Osteocyte (in vitro differentiated cells): ENCODE measurements around the gene ANK2. TPM values are rescaled to one million over a fixed set of nuclear protein-coding genes. Genes with fewer than 3 reads are reported as not detected.

Experiments used
- DNase-seq: peaks from one replicate; pipeline ENCODE4 v3.0.0; 2021; ENCODE audit warnings: mixed read lengths; ENCODE audit not compliant: unreplicated experiment; ENCODE audit errors: extremely low spot score
- H3K27ac Mint-ChIP-seq: one replicate; pipeline ENCODE4 v1.8.0; 2021; ENCODE audit warnings: mild to moderate bottlenecking, mixed read lengths; ENCODE audit not compliant: unreplicated experiment
- H3K27me3 Mint-ChIP-seq: one replicate; pipeline ENCODE4 v1.8.0; 2021; ENCODE audit warnings: mixed read lengths; ENCODE audit not compliant: unreplicated experiment
- H3K36me3 Mint-ChIP-seq: one replicate; pipeline ENCODE4 v1.8.0; 2021; ENCODE audit warnings: mixed read lengths; ENCODE audit not compliant: unreplicated experiment
- H3K4me1 Mint-ChIP-seq: one replicate; pipeline ENCODE4 v1.8.0; 2021; ENCODE audit warnings: mixed read lengths; ENCODE audit not compliant: unreplicated experiment
- H3K4me3 Mint-ChIP-seq: one replicate; pipeline ENCODE4 v1.8.0; 2021; ENCODE audit warnings: mild to moderate bottlenecking, moderate library complexity, mixed read lengths; ENCODE audit not compliant: unreplicated experiment
- H3K9me3 Mint-ChIP-seq: one replicate; pipeline ENCODE4 v1.8.0; 2021; ENCODE audit warnings: mixed read lengths; ENCODE audit not compliant: unreplicated experiment
- total RNA-seq: library from RNA; stranded (reverse); gene quantifications from 2 replicates; pipeline ENCODE4 v1.2.1, GENCODE V29; 2021
- TF ChIP-seq, protein P1 (sequence below): fragments of 200-600 bp; sonication (generic); IDR thresholded peaks from 2 replicates; pipeline ENCODE4 v1.5.0; 2021; ENCODE audit warnings: antibody characterized with exemption, mild to moderate bottlenecking, moderate library complexity

The ANK2 gene
- total RNA-seq, 1 donor from 2014 or later = 17.2 TPM

DNA sequence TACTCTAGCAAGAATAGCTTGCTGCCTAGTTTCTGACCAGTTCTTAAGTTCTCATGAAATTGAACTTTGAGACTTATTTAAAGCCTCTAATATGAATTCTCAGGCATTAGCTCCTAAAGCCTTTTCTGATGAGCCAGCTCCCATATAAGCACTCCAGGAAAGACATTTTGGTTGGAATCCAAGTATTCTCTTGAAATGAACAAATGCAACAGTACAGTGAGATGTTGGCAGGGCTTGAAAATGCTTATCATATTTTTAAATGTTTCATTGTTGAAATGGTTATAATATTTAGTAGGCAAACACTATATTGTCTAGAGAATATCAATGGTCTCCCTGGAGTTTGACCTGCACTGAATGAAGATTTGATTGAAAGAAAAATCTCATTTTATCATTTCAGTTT is 240.3 kb downstream of the ANK2 start:
- no peak for DNase-seq
- Mint-ChIP-seq H3K27me3 (no peaks in the 10 kb centered on the region), H3K4me3 (no peak overlapping the region), H3K9me3 (no peaks in the 10 kb centered on the region), H3K36me3 (peaks cover 3% of the 10 kb centered on the region), H3K27ac (no peak overlapping the region), H3K4me1 (peaks cover 11% of the 10 kb centered on the region)
- TF ChIP-seq, protein P1, sequence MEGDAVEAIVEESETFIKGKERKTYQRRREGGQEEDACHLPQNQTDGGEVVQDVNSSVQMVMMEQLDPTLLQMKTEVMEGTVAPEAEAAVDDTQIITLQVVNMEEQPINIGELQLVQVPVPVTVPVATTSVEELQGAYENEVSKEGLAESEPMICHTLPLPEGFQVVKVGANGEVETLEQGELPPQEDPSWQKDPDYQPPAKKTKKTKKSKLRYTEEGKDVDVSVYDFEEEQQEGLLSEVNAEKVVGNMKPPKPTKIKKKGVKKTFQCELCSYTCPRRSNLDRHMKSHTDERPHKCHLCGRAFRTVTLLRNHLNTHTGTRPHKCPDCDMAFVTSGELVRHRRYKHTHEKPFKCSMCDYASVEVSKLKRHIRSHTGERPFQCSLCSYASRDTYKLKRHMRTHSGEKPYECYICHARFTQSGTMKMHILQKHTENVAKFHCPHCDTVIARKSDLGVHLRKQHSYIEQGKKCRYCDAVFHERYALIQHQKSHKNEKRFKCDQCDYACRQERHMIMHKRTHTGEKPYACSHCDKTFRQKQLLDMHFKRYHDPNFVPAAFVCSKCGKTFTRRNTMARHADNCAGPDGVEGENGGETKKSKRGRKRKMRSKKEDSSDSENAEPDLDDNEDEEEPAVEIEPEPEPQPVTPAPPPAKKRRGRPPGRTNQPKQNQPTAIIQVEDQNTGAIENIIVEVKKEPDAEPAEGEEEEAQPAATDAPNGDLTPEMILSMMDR = no peak

- no peak overlapping the region for H3K27ac Mint-ChIP-seq
- H3K4me1 Mint-ChIP-seq = peaks cover 11% of the 10 kb centered on the region
- no peaks in the 10 kb centered on the region for H3K9me3 Mint-ChIP-seq
- no peak overlapping the region for H3K4me3 Mint-ChIP-seq
- no peaks in the 10 kb centered on the region for H3K27me3 Mint-ChIP-seq
- DNase-seq = no peak
- H3K36me3 Mint-ChIP-seq = peaks cover 3% of the 10 kb centered on the region
- TF ChIP-seq, protein P1 = no peak
These were observed 241.2 kb downstream of the ANK2 start for GRCh38 chr4:113290666-113291065.

DNA sequence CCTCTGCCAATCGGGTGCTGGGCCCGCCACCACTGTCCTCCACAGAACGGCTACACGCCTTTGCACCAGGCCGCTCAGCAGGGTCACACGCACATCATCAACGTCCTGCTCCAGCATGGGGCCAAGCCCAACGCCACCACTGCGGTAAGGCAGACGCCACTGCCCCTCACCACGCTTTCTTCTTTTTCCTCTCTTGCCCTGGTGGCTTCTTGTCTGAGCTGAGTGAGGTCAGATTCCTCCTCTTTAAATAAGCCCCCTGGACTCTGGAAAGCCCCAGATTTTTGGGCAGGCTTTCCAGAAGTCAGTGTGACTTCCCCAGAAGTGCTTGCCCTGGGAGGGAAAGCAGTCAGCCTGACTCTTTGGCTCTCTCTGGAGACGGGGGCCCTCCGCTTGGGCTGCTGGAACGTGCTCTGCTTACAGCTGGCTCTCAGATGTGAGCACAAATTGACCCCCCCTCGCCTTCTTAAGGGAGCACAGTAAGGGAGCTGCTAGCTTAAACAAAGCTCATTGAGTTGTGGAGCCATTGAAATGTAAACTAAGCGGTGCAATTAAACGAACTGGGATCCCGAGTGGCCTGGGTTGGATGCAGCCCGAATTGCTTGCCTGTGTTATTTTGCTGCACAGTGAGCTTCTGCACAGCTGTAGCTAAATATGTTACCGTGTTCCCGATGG is 243.1 kb downstream of the ANK2 start:
- no peak overlapping the region for H3K4me3 Mint-ChIP-seq
- H3K36me3 Mint-ChIP-seq = peaks cover 3% of the 10 kb centered on the region
- peaks cover 11% of the 10 kb centered on the region for H3K4me1 Mint-ChIP-seq
- no peak for DNase-seq
- H3K9me3 Mint-ChIP-seq = no peaks in the 10 kb centered on the region
- H3K27ac Mint-ChIP-seq = no peak overlapping the region
- TF ChIP-seq, protein P1 = no peak
- no peaks in the 10 kb centered on the region for H3K27me3 Mint-ChIP-seq

GRCh38 chr4:113293043-113293560 is 243.6 kb downstream of the ANK2 start:
- peaks cover 3% of the 10 kb centered on the region for H3K36me3 Mint-ChIP-seq
- H3K4me3 Mint-ChIP-seq = no peak overlapping the region
- TF ChIP-seq, protein P1 = no peak
- no peak overlapping the region for H3K27ac Mint-ChIP-seq
- DNase-seq = no peak
- H3K4me1 Mint-ChIP-seq = peaks cover 11% of the 10 kb centered on the region
- H3K27me3 Mint-ChIP-seq = no peaks in the 10 kb centered on the region
- no peaks in the 10 kb centered on the region for H3K9me3 Mint-ChIP-seq

- Mint-ChIP-seq H3K27ac (no peak overlapping the region), H3K36me3 (peaks cover 3% of the 10 kb centered on the region), H3K4me1 (peaks cover 11% of the 10 kb centered on the region), H3K27me3 (no peaks in the 10 kb centered on the region), H3K9me3 (no peaks in the 10 kb centered on the region), H3K4me3 (no peak overlapping the region)
- no peak for DNase-seq
- TF ChIP-seq, protein P1 = no peak
These were observed 244.2 kb downstream of the ANK2 start for GRCh38 chr4:113293674-113294073.
